IMR-90 (cell line): ENCODE measurements around the gene TMEM121B.

ENCODE experiments used
- BHLHE40 ChIP-seq: fragments of 150-350 bp; IDR thresholded peaks from 2 replicates; pipeline ENCODE4 v1.6.1; 2016; ENCODE audit warnings: mild to moderate bottlenecking, low read depth, low read length
- CEBPB ChIP-seq: IDR thresholded peaks from 2 replicates; pipeline ENCODE4 v1.6.1; 2012; ENCODE audit warnings: low read depth, low read length, improper control_type of control experiment
- CHD1 ChIP-seq: IDR thresholded peaks from 2 replicates; pipeline ENCODE4 v1.6.1; 2012; ENCODE audit warnings: low read depth, low read length, improper control_type of control experiment
- CTCF ChIP-seq: conservative IDR thresholded peaks from 2 replicates; pipeline ENCODE4 v1.5.1; 2012; ENCODE audit warnings: mild to moderate bottlenecking, low read depth, low read length, improper control_type of control experiment
- FOS ChIP-seq: fragments of 150-350 bp; IDR thresholded peaks from 2 replicates; pipeline ENCODE4 v1.6.1; 2016; ENCODE audit warnings: low read depth, low read length
- MXI1 ChIP-seq: IDR thresholded peaks from 2 replicates; pipeline ENCODE4 v1.6.1; 2012; ENCODE audit warnings: low read depth, mild to moderate bottlenecking, low read length, moderate library complexity, borderline replicate concordance
- POLR2A ChIP-seq: IDR thresholded peaks from 2 replicates; pipeline ENCODE4 v1.6.1; 2012; ENCODE audit warnings: mild to moderate bottlenecking, low read depth, low read length
- RFX5 ChIP-seq: IDR thresholded peaks from 2 replicates; pipeline ENCODE4 v1.8.0; 2012; ENCODE audit warnings: low read depth, mild to moderate bottlenecking, low read length, moderate library complexity
- SMC3 ChIP-seq: fragments of 150-350 bp; IDR thresholded peaks from 2 replicates; pipeline ENCODE4 v1.6.1; 2016; ENCODE audit warnings: low read depth, mild to moderate bottlenecking, antibody characterized with exemption, low read length, moderate library complexity

GRCh38 chr22:17115236-17115635 lies 5.9 kb downstream of the TMEM121B start:
- TF ChIP-seq POLR2A (no peak), CTCF (no peak), RFX5 (no peak), CHD1 (no peak), FOS (no peak), SMC3 (no peak), MXI1 (no peak), CEBPB (no peak), BHLHE40 (no peak)
